HG03342 (cell line): ENCODE results near the gene LRRC36.

Source experiments
- ATAC-seq: cut with Tn5 transposase; IDR thresholded peaks from one replicate; pipeline ENCODE4 v1.9.1; 2021; ENCODE audit warnings: mild to moderate bottlenecking, moderate library complexity; ENCODE audit not compliant: unreplicated experiment

The LRRC36 gene

GRCh38 chr16:67294171-67294757, 32.4 kb upstream of the LRRC36 start:
- ATAC-seq = no peak

DNA sequence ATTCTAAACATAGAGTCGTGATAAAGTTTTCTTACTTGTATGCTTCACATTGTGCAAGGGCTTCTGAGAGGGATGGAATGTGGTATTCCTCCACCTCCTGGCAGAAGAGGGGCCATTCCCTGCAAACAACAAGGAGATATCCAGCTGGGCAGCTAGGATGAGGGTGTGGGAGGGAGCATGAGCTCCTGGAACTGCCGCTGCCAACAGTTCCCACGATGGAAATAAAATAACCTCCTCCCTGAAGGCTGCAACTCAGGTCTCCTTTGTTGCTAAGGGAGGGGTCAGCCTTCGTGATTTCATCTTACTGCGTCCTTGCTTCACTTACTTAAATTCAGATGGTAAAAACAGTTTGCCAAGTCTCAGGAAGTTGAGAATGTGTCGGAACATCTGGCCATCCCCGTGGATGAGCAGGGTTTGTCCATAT, 31.7 kb upstream of the LRRC36 start:
- ATAC-seq = no peak

DNA sequence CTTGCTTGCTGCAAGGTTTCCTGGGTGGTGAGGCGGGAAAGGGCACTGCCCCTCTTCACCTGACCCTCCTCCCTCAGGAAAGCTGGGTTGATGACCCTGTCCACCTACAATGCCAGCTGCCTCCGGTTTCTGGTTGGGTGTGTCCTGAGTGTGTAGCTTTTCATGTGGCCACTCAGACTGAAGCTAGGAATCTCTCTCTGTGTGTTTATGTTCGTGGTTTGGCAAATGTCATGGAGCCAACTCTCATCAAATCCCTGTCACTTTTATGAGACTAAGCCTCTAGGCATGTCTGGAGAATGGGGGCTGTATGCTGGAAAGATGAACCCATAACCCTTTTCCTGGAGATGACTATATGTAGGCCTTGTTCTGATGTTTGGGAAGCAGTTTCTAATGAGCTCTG, 30.2 kb upstream of the LRRC36 start:
- no peak for ATAC-seq

- ATAC-seq = no peak
These were observed 28.3 kb upstream of the LRRC36 start for GRCh38 chr16:67298277-67298676.

DNA sequence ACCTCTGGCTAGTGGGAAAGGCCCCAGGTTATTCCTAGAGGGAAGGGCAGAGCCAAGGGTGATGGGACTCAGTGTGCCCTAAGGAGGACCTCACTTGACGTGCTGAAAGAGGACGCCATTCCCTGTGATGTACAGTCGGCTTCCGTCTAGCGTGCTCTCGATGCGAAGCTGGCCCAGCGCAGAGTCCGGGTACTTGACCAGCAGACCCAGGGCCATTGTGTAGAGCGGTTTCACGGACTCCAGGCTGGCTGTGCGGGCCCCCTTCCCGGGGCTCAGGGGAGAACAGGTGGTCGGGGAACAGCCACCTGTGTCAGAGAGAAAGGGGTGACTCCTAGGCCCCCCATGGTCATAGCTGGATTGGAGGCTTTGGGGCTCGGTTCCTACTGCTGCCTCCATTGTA, 27.3 kb upstream of the LRRC36 start:
- no peak for ATAC-seq

- ATAC-seq = no peak
These were observed 25.4 kb upstream of the LRRC36 start for GRCh38 chr16:67301080-67301782.

DNA sequence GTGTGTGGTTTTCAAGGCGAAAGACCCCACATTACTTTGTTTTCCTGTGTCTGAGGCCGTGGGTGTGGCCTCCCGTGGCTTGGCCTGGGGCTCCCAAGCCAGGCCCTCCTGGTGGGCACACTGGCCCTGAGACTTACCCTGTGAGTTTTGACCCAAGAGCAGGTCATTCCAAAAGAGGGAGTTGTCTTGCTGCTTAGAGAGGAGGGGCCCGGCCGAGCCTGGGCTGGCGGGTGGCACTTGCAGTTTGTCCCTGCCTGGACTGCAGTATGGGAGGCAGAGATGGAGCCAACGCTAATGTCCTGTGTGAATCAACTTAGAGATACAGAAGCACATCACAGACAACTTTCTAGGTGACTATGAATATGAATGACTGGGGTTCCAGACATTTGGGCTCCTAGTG, 24.5 kb upstream of the LRRC36 start:
- no peak for ATAC-seq

GRCh38 chr16:67302970-67303369, 23.6 kb upstream of the LRRC36 start:
- no peak for ATAC-seq

GRCh38 chr16:67304020-67304419, 22.6 kb upstream of the LRRC36 start:
- no peak for ATAC-seq

DNA sequence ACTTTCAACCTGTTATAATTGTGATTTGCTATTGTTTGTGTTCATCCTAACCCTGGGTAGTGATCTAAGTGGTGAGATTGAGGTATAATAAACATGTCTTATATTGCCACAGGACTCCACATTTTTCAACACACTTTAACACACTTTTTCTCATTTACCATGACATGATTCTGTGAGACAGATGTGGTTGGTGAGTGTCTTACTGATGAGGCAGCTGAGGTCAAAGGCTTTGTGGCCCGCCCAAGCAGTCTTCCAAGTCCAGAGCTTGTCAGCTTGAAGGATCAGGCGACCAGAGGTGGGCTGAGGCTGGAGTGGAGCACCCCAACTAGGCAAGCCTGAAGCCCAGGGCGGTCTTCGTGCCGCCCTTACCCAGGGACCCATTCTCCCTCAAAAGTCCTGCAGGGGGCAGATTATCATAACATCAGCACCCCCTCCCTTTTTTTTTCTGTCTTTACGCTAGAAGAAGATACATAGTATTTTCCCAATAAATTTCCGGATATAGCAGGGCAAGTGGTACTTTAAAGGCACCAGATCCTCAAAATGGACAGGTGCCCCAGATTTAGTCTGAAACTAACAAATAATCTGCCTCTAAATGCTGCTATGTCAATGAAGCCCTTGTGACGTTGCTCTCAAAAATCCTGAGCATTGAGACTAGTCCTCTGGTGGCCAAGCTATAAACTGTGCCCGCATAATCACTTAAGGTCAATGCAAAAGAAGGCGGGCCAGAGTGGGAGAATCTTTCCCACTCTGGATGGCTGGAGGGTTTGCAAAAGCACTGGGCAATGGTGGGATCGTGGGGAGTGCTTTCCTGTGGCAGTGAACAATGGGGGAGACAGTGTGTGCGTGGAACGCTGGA, 21.2 kb upstream of the LRRC36 start:
- no peak for ATAC-seq

GRCh38 chr16:67310561-67310960, 16.1 kb upstream of the LRRC36 start:
- no peak for ATAC-seq

DNA sequence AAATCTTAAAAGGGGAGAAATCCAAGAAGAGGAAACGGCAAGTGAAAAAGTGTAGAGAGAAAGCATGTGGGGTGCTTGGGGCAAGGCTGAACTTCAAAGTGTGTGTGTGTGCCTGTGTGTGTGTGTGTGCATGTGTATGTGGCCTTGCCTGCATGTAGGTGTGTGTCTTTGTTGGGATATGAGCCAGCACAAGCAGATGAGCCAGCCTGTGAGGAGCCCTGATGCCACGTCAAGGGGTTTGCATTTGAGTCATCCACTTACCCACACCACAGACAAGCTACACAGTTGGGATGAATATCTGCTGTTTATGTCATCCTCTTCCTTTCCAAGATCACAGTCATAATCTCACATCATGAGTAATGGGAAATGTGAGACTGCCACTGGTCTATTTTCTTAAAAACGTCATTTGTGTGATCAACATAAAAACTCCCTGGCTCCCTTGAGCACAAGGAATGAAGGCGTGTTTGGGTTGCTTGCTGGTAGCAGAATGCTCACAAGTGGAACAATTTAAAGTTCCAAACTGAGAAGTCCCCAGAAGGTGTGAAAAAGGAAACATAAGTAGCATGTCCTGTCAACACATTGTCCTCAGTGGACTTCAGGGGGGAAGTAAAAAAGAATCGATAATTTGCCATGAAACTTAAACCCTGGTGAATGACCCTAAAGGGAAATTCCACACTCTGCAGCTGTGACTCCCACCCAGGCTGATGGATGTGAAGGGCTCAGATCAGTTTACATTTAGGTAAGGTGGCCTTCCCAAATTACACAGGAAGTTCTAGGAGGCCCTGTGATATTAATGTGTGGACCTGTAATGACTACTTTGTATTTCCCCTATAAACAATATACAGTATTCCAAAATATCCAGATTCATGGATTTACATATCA, 14.8 kb upstream of the LRRC36 start:
- ATAC-seq = peak; percentile 89

DNA sequence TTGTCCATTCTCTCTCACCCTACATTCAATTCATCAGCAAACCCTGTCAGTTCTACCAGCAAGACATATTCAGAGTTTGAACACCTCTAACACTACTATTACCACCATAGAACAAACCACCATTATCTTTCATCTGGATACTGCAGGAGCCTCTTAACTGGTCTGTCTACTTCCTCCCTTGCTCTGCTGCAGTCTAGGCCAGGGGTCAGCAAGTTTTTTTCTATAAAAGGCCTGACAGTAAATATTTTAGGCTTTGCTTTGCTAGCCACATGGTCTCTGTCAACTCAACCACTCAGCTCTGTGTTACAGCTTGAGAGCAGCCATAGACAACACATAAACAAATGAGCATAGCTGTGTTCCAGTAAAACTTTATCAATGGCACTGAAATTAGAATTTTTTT, 13.9 kb upstream of the LRRC36 start:
- ATAC-seq = no peak

DNA sequence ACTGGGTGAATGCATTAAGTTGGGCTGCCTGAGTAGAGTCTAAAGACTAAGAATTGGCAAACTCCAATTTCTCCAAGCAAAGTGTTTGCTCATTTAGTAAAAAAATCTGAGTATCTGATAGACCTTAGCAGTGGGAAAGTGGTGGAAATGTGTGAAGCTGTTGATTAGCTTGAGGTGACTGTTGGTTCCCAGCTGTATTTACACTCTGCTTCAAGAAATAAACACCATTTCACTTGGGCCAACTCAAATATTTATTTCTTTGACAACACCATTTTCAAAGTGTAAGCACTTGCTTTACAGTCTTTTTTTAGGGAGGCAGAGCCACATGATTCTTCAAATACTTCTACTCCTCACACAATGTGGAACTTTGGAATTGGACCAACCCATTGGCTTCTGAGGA, 8.8 kb upstream of the LRRC36 start:
- no peak for ATAC-seq

- ATAC-seq = no peak
These were observed 522 bp upstream of the LRRC36 start for GRCh38 chr16:67326115-67326471.

GRCh38 chr16:67327743-67328142, 1.1 kb downstream of the LRRC36 start:
- ATAC-seq = no peak

GRCh38 chr16:67329901-67330300, 3.3 kb downstream of the LRRC36 start:
- no peak for ATAC-seq

DNA sequence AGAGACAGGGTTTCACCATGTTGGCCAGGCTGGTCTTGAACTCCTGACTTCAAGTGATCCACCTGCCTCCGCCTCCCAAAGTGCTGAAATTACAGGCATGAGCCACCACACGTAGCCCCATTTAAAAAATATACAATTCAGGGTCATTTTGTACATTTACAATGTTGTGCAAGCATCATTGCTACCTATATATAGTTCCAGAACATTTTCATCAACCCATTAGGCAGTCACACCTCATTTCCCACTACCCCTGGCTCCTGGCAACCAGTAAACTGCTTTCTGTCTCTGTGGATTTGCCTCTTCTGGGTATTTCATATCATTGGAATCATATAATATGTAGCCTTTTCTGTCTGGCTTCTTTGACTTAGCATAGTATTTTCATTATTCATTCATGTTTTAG, 6.7 kb downstream of the LRRC36 start:
- no peak for ATAC-seq

DNA sequence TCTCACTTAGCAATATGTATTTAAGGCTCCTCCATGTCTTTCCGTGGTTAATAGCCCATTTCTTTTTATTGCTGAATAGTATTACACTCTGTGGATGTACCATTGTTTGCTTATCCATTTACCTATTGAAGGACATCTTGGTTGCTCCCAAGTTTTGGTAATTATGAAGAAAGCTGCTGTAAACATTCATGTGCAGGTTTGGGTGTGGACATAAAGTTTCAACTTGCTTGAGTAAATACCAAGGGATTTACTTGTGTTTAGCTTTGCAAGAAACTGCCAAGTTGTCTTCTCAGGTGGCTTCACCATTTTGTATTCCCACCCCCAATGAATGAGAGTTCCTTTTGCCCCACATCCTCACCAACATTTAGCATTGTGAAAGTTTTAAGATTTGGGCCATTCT, 9.5 kb downstream of the LRRC36 start:
- ATAC-seq = no peak

- no peak for ATAC-seq
These were observed 10.0 kb downstream of the LRRC36 start for GRCh38 chr16:67336648-67337047.

- ATAC-seq = no peak
These were observed 12.8 kb downstream of the LRRC36 start for GRCh38 chr16:67339453-67339852.
